ENCODE results near the gene C6.
"Not testable (repeated sequence)": the region's sequence is repeated elsewhere in the genome, so short reads cannot be mapped to it uniquely, and the experiment has no call there.

C6 gene

DNA sequence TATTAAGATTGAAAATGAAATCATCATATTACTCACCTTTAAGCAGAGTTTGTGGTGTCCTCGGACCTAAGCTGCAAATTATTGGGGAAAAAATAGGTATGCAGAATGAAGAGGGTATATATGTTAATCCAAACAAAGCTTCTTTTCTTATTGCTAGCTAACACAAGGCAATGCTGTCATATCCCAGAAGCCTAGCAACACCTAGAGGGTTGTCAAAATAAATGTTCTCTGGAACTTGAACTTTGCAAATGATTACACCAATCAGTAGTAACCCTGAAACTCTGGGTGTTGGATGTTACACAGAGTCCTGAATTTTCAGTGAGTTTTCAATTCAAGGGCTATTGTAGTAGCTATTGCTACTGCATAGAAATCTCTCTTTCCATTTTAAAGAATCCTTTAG lies at the start of gene C6:
Gene C6 (minus strand): TSS at position 193 of the 400 bp plus-strand sequence. CDS start 10,302 bp downstream, outside the sequence.
- no peak for DNase-seq

DNA sequence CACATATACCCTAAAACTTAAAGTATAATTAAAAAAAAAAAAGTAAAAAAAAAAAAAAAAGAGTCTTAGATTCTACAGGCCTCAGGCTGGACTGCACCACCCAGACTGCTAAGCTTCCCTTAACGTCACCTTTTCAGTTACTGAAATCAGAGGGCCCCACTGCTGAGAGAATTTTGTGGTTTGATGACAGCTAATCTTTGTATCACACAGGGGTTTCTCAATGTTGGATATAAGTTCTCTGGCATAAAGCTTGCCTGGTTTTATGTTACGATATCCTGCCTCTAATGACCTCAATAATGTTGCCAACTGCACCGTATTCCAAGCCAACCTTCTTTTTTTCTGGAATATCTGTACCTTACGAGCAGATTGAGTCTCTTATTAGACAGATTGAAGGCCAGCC lies 43.1 kb upstream of the C6 start:
- DNase-seq = no peak

DNA sequence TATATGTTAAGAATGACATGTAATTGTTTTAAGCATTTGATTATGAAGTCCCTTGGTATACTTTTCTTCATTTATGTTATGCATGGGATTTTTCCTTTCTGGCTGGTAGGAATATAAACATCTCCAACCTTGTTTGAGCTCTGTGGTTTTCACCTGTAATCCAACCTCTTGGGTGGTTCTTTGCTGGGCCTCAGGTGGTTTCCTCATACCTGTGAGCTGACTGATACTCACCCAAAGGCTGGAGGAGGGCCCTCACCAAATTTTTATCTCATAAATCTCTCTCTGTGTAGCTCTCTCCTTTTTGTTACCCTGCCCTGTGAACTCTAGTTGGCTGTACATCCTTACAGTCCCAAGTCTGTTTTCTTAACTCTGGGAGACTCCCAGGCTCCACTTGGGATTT lies 39.8 kb upstream of the C6 start:
- DNase-seq = no peak

DNA sequence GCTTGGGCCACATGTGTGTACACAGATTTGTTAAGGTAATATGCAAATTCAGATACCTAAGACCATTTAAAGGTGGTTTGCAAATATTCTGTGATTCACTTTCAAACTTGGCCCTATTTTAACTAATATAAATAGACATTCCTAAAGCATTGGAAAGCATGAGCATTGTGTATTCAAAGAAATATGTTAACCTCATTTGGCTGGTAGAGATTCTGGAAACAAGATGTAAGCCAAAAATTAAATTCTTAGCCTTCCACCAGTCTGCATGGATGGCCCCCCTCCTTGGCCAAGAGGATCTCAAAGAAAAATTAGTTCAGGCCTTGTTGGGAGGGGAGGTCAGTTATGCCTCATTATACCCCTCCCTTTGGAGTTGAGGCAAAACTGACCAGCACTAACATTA lies 38.7 kb upstream of the C6 start:
- no peak for DNase-seq

GRCh38 chr5:41250351-41250987 lies 37.1 kb upstream of the C6 start:
- DNase-seq = no peak

- no peak for DNase-seq
These were observed 33.8 kb upstream of the C6 start for GRCh38 chr5:41247135-41247534.

DNA sequence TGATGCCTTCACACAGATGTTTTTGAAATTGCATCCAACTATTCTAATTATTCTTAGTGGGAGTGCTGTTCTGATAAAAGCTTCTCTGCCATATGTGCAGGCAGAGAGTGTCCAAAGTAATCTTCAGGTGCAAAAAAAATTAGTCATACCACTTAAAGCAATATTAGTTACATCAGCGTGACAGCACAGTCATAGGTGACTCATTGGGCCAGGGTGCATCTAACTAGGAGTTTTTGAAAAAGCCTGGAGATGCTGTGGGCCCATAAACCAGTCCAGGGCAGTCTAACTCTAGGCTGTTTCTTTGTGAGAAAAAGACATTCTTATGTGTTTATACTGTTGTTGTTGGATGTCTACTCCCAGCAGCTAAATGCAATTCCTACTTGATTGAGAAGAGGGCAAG lies 33.0 kb upstream of the C6 start:
- DNase-seq = no peak

DNA sequence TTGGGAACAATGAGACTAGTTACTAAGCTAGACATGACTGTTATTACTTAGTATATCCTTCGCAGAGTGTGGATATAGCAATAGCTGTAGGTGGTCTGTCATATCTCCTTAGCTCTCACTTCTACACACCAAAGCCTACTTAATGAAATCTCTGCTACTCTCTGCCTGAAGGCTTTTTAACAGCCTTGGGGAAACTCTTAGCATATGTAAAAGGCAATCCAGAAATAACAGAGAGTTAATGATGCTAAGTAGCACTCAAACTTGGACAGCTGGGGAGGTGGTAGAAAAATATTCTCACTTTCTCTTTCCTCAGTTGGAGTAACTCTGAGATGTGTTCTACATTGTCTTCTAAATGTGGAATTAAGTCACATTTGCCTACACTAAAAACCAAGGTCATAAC lies 30.2 kb upstream of the C6 start:
- DNase-seq = no peak

DNA sequence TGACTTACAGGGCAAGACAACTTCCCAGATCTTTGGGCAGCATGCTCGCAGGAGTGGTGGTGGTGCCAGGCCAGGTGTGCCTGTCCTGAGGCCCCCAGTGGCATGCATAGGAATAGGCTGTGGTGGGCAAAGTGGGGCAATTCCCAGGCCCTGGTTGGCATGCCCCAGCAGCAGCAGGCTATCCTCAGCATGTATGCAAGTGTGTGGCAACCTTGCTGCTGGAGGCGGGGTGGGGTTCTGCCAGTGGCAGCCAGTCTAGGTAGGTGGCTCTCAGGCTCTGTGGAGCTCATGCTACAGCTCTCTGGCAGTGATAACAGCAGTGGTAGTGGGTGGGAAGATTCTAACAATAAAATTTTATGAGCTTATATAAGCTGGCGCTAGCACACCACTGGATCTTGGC lies 27.7 kb upstream of the C6 start:
- no peak for DNase-seq

DNA sequence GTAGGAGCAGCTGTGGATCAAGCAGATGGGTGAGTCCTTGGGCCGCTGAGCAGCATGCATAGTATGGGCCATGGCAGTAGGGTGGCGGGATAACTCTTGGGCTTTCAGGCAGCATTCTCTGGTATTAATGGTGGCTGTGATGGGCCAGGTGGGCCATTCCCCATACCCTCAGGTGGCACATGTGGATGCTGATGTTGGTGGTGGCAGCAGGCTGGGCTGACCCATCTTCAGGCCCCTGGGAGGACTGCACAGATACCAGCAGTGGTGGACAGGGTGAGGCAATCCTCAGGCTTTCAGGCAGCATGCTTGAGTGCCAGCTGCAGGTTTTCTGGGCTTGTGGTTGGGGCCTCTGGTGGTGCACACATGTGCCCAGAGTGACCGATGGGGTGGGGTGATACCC lies 27.1 kb upstream of the C6 start:
- no peak for DNase-seq

DNA sequence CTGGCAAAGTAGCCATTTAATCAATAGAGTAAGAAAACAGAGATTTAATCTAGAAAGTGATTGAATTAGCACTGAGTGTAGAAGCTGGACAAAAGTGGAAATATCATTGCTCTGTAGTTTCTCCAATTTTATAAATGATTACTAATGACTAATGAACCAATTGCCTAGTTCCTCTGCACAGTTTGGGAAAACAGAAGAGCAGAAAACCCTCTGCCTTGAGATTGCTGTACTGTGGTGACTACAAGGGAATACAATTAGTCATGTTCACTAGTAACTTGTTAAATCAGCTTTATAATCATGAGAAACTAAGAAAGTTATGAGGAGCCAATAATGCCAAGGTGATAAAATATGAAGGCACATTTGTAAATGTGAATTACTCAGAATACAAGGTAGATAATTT lies 21.1 kb upstream of the C6 start:
- no peak for DNase-seq

DNA sequence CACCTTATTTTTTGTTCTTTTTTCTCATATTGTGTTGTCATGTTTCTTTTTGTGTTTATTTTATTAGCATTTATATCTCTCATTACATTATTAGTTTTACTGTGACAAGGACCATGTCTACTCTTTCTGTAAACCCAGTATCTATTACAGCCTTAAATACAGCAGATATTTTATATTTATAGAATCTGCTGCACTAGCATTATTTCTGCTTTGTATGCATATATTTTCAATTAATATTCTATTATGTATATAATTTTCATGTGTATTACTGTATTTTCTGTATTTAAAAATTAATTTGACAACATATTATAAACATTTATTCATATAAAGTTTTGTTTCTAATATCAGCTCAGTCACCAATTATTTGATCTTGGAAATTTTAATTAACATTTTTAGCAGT lies 19.5 kb upstream of the C6 start:
- no peak for DNase-seq

- DNase-seq = not testable (repeated sequence)
These were observed 16.9 kb upstream of the C6 start for GRCh38 chr5:41230276-41230675.

GRCh38 chr5:41223962-41224361 lies 10.6 kb upstream of the C6 start:
- no peak for DNase-seq

GRCh38 chr5:41219658-41220269 lies 6.4 kb upstream of the C6 start:
- DNase-seq = no peak

DNA sequence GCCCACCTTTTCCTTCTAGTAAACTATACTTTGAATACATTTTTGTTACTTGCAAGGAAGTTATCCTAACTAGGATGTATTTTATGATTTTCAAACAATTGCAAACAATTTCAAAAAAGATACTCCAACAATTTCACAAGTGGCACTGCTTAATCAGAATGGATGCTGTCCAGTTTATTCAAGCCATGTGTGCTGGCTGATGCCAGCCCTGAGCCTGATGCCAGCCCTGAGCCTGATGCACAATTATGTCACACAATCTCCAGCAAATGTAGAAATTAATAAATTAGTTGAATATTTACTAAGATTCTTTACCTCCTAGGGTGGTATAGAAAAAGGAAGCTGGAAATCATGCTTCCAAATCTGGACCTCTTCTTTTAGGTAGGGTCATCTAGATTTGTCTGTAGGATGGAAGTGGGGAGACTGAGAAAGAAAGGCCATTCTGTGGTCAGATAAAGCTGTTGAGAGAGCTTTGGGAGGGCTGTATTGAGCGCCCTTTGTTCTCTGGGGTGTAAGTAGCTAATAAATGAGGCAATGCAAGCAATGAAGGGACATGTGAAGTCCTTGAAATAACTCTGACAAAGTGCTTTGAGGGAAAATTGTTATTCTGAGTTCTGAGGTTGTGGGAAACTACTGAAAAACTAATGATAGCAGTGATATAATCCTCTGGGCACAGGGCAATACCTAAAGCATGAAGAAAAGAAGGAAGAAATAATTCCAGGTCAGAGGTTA lies 5.8 kb upstream of the C6 start:
- DNase-seq = no peak

- no peak for DNase-seq
These were observed 850 bp upstream of the C6 start for GRCh38 chr5:41214182-41214581.

GRCh38 chr5:41212935-41213334 lies 397 bp downstream of the C6 start:
- no peak for DNase-seq

- no peak for DNase-seq
These were observed 1.9 kb downstream of the C6 start for GRCh38 chr5:41211417-41211816.

DNA sequence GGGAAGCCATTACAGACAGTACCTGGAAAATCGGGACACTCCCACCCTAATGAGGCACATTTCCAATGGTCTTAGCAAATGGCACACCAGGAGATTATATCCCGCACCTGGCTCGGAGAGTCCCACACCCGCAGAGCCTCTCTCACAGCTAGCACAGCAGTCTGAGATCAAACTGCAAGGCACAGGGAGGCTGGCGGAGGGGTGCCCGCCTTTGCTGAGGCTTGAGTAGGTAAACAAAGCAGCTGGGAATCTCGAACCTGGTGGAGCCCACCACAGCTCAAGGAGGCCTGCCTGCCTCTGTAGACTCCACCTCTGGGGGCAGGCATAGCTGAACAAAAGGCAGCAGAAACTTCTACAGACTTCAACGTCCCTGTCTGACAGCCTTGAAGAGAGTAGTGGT lies 7.9 kb downstream of the C6 start:
- not testable (repeated sequence) for DNase-seq

DNA sequence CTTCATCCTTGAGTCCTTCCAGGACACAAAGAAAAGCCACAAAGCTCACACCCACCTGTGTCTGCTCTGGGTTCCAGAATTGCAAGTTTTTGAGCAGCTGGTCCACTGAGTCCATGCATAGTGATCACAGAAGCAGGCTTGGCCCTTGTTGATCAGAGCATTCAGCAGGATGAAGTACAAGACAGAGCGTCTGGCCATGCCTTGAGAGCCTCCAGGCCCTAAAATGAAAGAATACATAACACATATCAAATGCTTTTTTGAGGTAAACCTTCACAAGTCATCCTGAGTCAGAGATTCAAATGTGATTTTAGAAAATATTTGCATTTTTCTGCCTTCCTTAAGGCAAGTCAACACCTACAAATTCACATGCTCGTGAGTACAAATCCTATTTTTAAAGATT lies 10.3 kb downstream of the C6 start:
- no peak for DNase-seq

GRCh38 chr5:41201082-41201772 lies 12.1 kb downstream of the C6 start:
- DNase-seq = no peak

- no peak for DNase-seq
These were observed 12.8 kb downstream of the C6 start for GRCh38 chr5:41200506-41200905.

GRCh38 chr5:41199660-41200059 lies 13.7 kb downstream of the C6 start:
- DNase-seq = no peak

Measured in activated CD4-positive, alpha-beta T cell treated with anti-CD3 and anti-CD28 coated beads, Interleukin-2, amount 50 U/mL, for 16 hours (primary cell).